Kidney epithelial cell (primary cell): Measurements from ENCODE around the gene TMOD1. TPM values are rescaled to one million over a fixed set of nuclear protein-coding genes. Genes with fewer than 3 reads are reported as not detected.

Experiments used
- DNase-seq: peaks from one replicate; pipeline ENCODE4 v3.0.0-alpha.2; 2010; ENCODE audit warnings: low read depth
- H3K27me3 ChIP-seq: 2 replicates; pipeline ENCODE4 v1.6.0; 2011; ENCODE audit warnings: low read length; ENCODE audit not compliant: control insufficient read depth, insufficient read depth
- H3K36me3 ChIP-seq: 2 replicates; pipeline ENCODE4 v1.5.1; 2011; ENCODE audit warnings: low read length; ENCODE audit not compliant: control insufficient read depth, insufficient read depth
- H3K4me3 ChIP-seq: 2 replicates; pipeline ENCODE4 v1.5.1; 2011; ENCODE audit warnings: low read depth, mild to moderate bottlenecking, control low read depth, low read length
- CTCF ChIP-seq: IDR thresholded peaks from 2 replicates; pipeline ENCODE4 v1.5.1; 2011; ENCODE audit warnings: mild to moderate bottlenecking, moderate library complexity, low read length, control low read depth, inconsistent platforms; ENCODE audit not compliant: insufficient read depth, poor library complexity, severe bottlenecking
- total RNA-seq: library from RNA; depleted of rRNA; stranded (reverse); fragments of >200 nt; gene quantifications from 2 replicates; pipeline ENCODE4 v1.2.3, GENCODE V29; 2015

The TMOD1 gene
- total RNA-seq, 1 donor from 2014 or later, result 0.08 TPM

- TF ChIP-seq CTCF, result no peak
- Histone ChIP-seq H3K36me3 (no peaks in the 10 kb centered on the region), H3K27me3 (no peaks in the 10 kb centered on the region), H3K4me3 (no peak overlapping the region)
- no peak for DNase-seq
These were observed 16.0 kb downstream of the TMOD1 start for GRCh38 chr9:97517331-97518089.

DNA sequence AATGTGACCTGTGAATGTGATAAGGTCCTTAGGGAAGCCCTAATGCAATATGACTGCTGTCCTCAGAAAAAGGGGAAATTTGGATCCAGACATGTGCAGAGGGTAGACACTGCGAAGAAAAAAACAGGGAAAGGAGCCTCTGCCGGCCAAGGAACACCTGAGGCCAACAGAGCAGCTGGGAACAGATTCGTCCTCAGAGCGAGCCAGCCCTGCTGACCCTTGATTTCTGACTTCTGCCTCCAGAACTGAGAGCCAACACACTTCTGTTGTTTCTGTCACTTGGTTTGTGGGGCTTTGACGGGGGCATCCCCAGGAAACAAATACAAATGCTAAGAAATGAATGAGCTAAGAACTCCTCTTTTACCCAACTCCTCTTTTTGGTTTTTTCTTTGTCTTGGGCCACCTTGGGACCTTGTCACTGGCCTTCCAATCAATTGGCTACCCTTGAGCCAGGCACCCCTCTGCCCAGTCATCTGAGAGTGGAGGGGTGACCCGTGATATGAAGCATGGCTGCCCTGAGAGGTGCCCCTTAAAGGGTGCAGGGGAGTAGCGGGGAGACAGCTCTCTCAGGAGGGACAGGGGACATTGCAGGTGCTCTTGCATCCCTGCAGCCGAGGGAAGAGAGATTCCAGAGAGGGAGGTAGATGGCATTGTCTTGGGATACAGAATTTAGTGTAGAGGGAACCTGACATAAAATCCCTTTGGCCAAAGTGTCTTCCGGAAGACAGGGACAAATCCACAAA, 16.9 kb downstream of the TMOD1 start:
- no peak overlapping the region for H3K4me3 ChIP-seq
- no peak for TF ChIP-seq CTCF
- DNase-seq, result no peak
- no peaks in the 10 kb centered on the region for H3K36me3 ChIP-seq
- no peaks in the 10 kb centered on the region for H3K27me3 ChIP-seq

- Histone ChIP-seq H3K27me3 (no peaks in the 10 kb centered on the region), H3K4me3 (no peak overlapping the region), H3K36me3 (no peaks in the 10 kb centered on the region)
- no peak for TF ChIP-seq CTCF
- peak; percentile 74 for DNase-seq
These were observed 17.4 kb downstream of the TMOD1 start for GRCh38 chr9:97518909-97519307.

GRCh38 chr9:97519441-97519970, 18.0 kb downstream of the TMOD1 start:
- H3K36me3 ChIP-seq, result no peaks in the 10 kb centered on the region
- no peak overlapping the region for H3K4me3 ChIP-seq
- no peak for TF ChIP-seq CTCF
- no peak for DNase-seq
- no peaks in the 10 kb centered on the region for H3K27me3 ChIP-seq

DNA sequence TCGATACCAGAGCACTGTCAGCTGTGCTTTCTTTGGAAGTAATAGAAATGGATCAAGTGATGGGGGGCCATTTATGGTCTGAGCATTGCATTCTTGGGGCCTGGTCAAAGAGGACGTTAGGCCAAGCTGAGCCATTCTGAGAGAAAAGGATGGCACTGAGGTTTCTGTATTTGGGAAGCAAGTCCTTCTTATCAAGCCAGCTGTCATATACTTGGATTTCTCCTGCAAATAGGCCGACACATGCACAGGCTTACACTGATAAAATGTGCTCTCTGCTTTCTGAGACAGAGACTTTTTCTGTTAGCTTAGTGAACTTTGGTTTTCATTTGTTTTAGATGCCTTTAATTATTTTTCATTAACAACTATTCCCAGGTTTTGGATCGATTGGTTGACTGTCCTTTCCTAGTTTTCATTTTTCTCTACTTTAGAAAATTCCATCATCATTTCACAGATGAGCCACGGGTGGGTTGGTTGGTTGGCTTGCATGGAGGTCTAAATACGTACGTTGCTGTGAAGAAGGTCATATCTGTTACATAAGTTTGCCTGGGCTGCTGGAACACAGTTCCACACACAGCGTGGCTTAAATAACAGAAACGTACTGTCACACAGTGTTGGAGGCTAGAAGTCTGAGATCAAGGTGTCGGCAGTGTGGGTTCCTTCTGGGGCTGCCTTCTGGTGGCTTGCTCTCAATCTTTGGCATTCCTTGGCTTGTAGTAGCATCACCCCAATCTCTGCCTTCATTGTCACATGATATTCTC, 20.3 kb downstream of the TMOD1 start:
- Histone ChIP-seq H3K36me3 (no peaks in the 10 kb centered on the region), H3K27me3 (no peaks in the 10 kb centered on the region), H3K4me3 (no peak overlapping the region)
- no peak for TF ChIP-seq CTCF
- DNase-seq, result no peak
